Spleen (tissue), 7 donors: ENCODE data around the gene STXBP1.

ENCODE experiments used
- CTCF ChIP-seq, 11 experiments: fragments of 200-600 bp in 7 of 11; fragments of 450-650 bp in 4 of 11; sonication (generic) in 4 of 11; IDR thresholded peaks in 8 of 11; conservative IDR thresholded peaks in 3 of 11; 1 replicate in 7 of 11; 2 replicates in 4 of 11; pipeline versions ENCODE4 v1.4.0 to v1.8.0; 2016 to 2021; ENCODE audit warnings: antibody characterized with exemption in 11 of 11, inconsistent platforms in 4 of 11, mild to moderate bottlenecking in 1 of 11
- POLR2A ChIP-seq, 3 donors: fragments of 450-650 bp; IDR thresholded peaks; one replicate each; pipeline ENCODE4 v1.5.1; 2017; ENCODE audit warnings: antibody characterized with exemption in 3 of 3, mild to moderate bottlenecking in 1 of 3
- POLR2AphosphoS5 ChIP-seq, 3 donors: sonication (generic); formaldehyde crosslinking; IDR thresholded peaks; one replicate each; pipeline ENCODE4 v1.5.1; 2017; ENCODE audit warnings: antibody characterized with exemption in 3 of 3
- donor health status: DM: no; HTN: no; CAD: no; lungs with moderate emphysema.
- donor health status: DM: no; HTN: no; CAD: no.
- donor health status: DM: no; HTN: no; CAD: no.

GRCh38 chr9:127689329-127690000 is 77.4 kb downstream of the STXBP1 start:
- no peak for TF ChIP-seq CTCF (IDR thresholded peaks at IDR 0.05 in 8 of 11, conservative IDR thresholded peaks at IDR 0.05 in 3 of 11)
- no peak for TF ChIP-seq POLR2A (IDR thresholded peaks at IDR 0.05)
- peak in 1 of 3 donors; percentile 39 for TF ChIP-seq POLR2AphosphoS5 (IDR thresholded peaks at IDR 0.05)
